NT2/D1 (cell line): ENCODE measurements around the gene ZDHHC11.
A peak's percentile ranks its signal among the peaks of the same experiment; 100 is the strongest.
"Not testable (repeated sequence)": the region's sequence is repeated elsewhere in the genome, so short reads cannot be mapped to it uniquely, and the experiment has no call there.

Experiments
- DNase-seq: peaks from one replicate; pipeline ENCODE4 v3.0.0-alpha.2; 2011; ENCODE audit warnings: low read depth, low spot score
- H3K27me3 ChIP-seq: 2 replicates; pipeline ENCODE4 v1.6.0; 2011; ENCODE audit warnings: mild to moderate bottlenecking; ENCODE audit not compliant: insufficient read length, insufficient read depth
- H3K36me3 ChIP-seq: 2 replicates; pipeline ENCODE4 v1.6.1; 2011; ENCODE audit warnings: mild to moderate bottlenecking, low read length, mixed read lengths; ENCODE audit not compliant: insufficient read depth, insufficient read length
- H3K4me1 ChIP-seq: 2 replicates; pipeline ENCODE4 v1.5.1; 2011; ENCODE audit not compliant: insufficient read depth, insufficient read length
- H3K4me3 ChIP-seq: 2 replicates; pipeline ENCODE4 v1.5.1; 2011; ENCODE audit warnings: low read depth; ENCODE audit not compliant: insufficient read length
- H3K9ac ChIP-seq: 2 replicates; pipeline ENCODE4 v1.6.0; 2011; ENCODE audit warnings: low read depth; ENCODE audit not compliant: insufficient read length
- H3K9me3 ChIP-seq: 2 replicates; pipeline ENCODE4 v1.5.1; 2011; ENCODE audit warnings: mild to moderate bottlenecking, low read length; ENCODE audit not compliant: insufficient read depth
- SUZ12 ChIP-seq: IDR thresholded peaks from 2 replicates; pipeline ENCODE4 v1.6.1; 2011; ENCODE audit not compliant: insufficient read length, insufficient read depth; ENCODE audit errors: extremely low read depth
- YY1 ChIP-seq: IDR thresholded peaks from 2 replicates; pipeline ENCODE4 v1.6.1; 2011; ENCODE audit not compliant: insufficient read length, insufficient read depth
- ZNF274 ChIP-seq: IDR thresholded peaks from 2 replicates; pipeline ENCODE4 v1.6.1; 2011; ENCODE audit warnings: mild to moderate bottlenecking, low read depth, low read length

The ZDHHC11 gene

DNA sequence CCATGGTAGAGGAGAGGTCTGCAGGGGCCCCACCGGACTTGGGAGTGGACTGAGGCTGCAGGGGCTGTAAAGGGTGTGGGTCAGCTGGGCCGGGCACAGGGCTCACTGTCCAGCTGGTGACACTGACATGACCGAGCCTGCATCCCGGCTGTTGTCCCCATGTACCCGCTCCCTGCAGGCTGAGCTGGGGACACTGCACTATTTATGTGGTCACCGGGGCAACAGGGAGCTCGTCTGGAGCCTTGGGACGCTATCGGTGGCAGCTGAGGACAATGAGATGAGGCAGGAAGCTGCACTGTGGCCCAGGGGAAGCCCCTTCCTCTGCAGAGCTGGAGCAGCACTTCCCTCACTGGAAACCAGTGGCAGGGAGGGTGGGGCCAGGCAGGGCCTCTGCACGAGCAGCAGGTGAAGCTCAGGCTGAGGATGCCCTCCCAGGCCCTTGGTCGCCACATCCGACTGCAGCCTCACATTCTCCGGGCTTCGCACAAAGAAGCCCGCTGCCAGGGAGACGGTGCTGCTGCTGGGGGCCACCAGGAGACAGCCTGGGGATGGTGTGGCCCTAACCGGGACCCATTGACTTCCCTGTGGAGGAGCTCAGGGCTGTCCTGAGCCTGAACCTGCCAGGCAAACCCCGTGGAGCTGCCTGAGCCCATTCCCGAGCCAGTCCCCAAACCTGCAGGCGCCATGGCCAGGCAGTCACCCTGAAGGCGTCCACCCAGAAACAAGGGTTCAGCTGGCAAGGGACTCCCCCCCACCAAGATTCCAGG, 92.7 kb downstream of the ZDHHC11 start:
- Histone ChIP-seq H3K9me3 (no peaks in the 10 kb centered on the region), H3K4me1 (peaks cover 19% of the 10 kb centered on the region), H3K4me3 (no peak overlapping the region), H3K36me3 (no peaks in the 10 kb centered on the region), H3K9ac (peak overlapping the region; percentile 21), H3K27me3 (peaks cover 11% of the 10 kb centered on the region)
- no peak for TF ChIP-seq ZNF274
- no peak for TF ChIP-seq YY1
- TF ChIP-seq SUZ12, result no peak
- DNase-seq, result no peak

DNA sequence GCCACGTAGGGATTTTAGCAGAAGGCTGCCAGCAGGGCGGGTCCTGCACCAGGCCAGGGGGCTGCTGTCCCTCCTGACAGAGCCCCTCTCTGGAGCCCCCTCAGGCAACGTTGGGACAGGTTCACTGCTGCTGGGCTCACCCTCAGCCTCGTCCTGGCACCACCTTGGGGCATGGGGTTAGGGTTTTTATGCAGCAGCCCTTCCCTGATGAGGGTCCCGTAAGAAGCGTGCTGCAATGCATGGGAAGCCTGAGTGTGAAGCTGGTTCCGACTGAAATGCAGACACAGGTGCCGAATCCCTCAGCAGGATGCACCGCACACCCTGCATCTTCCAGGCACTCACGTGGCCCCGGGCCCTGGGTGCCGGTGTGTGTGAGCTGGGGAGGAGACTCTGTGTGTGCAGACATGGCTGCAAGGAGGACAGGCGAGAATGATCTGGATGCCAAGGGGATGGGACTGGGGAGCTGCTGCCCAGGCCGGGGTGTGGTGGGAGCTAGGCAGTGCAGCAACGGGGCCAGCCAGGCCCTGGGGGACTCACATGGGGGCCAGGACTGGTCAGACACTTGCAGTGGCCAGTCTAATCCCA, 93.3 kb downstream of the ZDHHC11 start:
- H3K27me3 ChIP-seq, result peaks cover 11% of the 10 kb centered on the region
- no peaks in the 10 kb centered on the region for H3K9me3 ChIP-seq
- peak overlapping the region; percentile 42 for H3K9ac ChIP-seq
- H3K4me1 ChIP-seq, result peaks cover 19% of the 10 kb centered on the region
- no peak for DNase-seq
- no peaks in the 10 kb centered on the region for H3K36me3 ChIP-seq
- no peak overlapping the region for H3K4me3 ChIP-seq
- TF ChIP-seq SUZ12 (no peak), ZNF274 (no peak), YY1 (no peak)

GRCh38 chr5:756865-757345, 93.9 kb downstream of the ZDHHC11 start:
- H3K27me3 ChIP-seq, result peaks cover 11% of the 10 kb centered on the region
- H3K9ac ChIP-seq, result peak overlapping the region; percentile 8
- H3K36me3 ChIP-seq, result no peaks in the 10 kb centered on the region
- DNase-seq, result no peak
- H3K9me3 ChIP-seq, result no peaks in the 10 kb centered on the region
- no peak overlapping the region for H3K4me3 ChIP-seq
- H3K4me1 ChIP-seq, result peaks cover 19% of the 10 kb centered on the region
- TF ChIP-seq SUZ12 (no peak), YY1 (no peak), ZNF274 (no peak)

GRCh38 chr5:756171-756570, 94.6 kb downstream of the ZDHHC11 start:
- no peak for DNase-seq
- H3K27me3 ChIP-seq, result peaks cover 11% of the 10 kb centered on the region
- H3K9me3 ChIP-seq, result no peaks in the 10 kb centered on the region
- no peak overlapping the region for H3K9ac ChIP-seq
- TF ChIP-seq ZNF274, result no peak
- H3K4me3 ChIP-seq, result no peak overlapping the region
- H3K4me1 ChIP-seq, result peaks cover 19% of the 10 kb centered on the region
- H3K36me3 ChIP-seq, result no peaks in the 10 kb centered on the region

DNA sequence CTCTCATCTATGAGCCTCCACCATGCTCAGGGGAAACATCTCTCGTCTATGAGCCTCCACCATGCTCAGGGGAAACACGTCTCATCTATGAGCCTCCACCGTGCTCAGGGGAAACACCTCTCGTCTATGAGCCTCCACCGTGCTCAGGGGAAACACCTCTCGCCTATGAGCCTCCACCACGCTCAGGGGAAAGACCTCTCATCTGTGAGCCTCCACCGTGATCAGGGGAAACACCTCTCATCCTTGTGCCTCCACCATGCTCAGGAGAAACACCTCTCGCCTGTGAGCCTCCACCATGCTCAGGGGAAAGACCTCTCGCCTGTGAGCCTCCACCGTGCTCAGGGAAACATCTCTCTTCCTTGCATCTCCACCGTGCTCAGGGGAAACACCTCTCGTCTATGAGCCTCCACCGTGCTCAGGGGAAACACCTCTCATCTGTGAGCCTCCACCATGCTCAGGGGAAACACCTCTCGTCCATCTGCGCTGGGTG, 96.6 kb downstream of the ZDHHC11 start:
- H3K9me3 ChIP-seq, H3K4me3 ChIP-seq, H3K27me3 ChIP-seq, DNase-seq, H3K36me3 ChIP-seq, H3K9ac ChIP-seq: not testable (repeated sequence)
- peaks cover 16% of the 10 kb centered on the region for H3K4me1 ChIP-seq

- DNase-seq, H3K27me3 ChIP-seq, H3K9me3 ChIP-seq, H3K36me3 ChIP-seq, H3K4me3 ChIP-seq, H3K9ac ChIP-seq: not testable (repeated sequence)
- peaks cover 14% of the 10 kb centered on the region for H3K4me1 ChIP-seq
These were observed 97.1 kb downstream of the ZDHHC11 start for GRCh38 chr5:753567-754142.

DNA sequence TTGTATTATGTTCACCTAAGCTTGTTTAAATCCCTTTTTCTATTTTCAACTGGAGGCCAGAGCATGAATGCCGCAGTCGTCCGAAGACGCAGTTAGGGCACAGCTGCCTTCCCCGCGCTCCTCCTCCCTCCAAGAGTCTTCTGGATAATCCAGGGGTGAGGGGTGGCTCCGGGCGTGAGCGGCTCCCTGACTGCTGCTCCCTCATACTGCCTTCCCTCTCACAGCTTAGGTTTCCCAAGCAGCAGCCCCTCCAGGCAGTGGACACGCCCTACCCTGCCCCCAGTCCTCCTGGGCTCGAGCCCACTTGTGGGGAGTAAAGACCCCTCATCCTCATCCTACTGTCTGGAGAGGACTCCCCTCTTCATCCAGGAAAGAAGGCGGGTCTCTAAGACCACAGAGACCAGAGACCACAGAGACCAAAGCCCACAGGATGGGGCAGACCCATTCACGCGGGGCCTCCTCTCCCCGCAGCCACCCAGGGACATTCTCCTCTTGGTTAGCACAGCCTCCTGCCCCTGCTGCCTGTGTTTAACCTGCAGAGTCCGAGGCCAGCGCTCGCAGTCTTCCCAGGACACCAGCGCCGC, 98.2 kb downstream of the ZDHHC11 start:
- not testable (repeated sequence) for DNase-seq, H3K9me3 ChIP-seq, H3K27me3 ChIP-seq, H3K4me1 ChIP-seq, H3K36me3 ChIP-seq, H3K4me3 ChIP-seq, H3K9ac ChIP-seq

- not testable (repeated sequence) for H3K4me3 ChIP-seq, H3K9ac ChIP-seq, H3K9me3 ChIP-seq, H3K36me3 ChIP-seq, H3K27me3 ChIP-seq, H3K4me1 ChIP-seq, DNase-seq
These were observed 98.8 kb downstream of the ZDHHC11 start for GRCh38 chr5:751992-752391.
